GM12891 (cell line): ENCODE results near the gene SMIM29.

Source experiments
- POLR2A ChIP-seq: IDR thresholded peaks from 2 replicates; pipeline ENCODE4 v1.6.1; 2011; ENCODE audit warnings: low read depth, low read length, control low read depth
- POLR2AphosphoS5 ChIP-seq: IDR thresholded peaks from 2 replicates; pipeline ENCODE4 v1.6.1; 2011; ENCODE audit warnings: low read depth, low read length, control low read depth
- POU2F2 ChIP-seq: IDR thresholded peaks from 2 replicates; pipeline ENCODE4 v1.6.1; 2011; ENCODE audit warnings: low read depth, mild to moderate bottlenecking, control low read depth, low read length, moderate library complexity
- SPI1 ChIP-seq: IDR thresholded peaks from 2 replicates; pipeline ENCODE4 v1.6.1; 2011; ENCODE audit warnings: low read depth, low read length, control low read depth
- TAF1 ChIP-seq: IDR thresholded peaks from 2 replicates; pipeline ENCODE4 v1.6.1; 2011; ENCODE audit warnings: low read depth, low read length, control low read depth

DNA sequence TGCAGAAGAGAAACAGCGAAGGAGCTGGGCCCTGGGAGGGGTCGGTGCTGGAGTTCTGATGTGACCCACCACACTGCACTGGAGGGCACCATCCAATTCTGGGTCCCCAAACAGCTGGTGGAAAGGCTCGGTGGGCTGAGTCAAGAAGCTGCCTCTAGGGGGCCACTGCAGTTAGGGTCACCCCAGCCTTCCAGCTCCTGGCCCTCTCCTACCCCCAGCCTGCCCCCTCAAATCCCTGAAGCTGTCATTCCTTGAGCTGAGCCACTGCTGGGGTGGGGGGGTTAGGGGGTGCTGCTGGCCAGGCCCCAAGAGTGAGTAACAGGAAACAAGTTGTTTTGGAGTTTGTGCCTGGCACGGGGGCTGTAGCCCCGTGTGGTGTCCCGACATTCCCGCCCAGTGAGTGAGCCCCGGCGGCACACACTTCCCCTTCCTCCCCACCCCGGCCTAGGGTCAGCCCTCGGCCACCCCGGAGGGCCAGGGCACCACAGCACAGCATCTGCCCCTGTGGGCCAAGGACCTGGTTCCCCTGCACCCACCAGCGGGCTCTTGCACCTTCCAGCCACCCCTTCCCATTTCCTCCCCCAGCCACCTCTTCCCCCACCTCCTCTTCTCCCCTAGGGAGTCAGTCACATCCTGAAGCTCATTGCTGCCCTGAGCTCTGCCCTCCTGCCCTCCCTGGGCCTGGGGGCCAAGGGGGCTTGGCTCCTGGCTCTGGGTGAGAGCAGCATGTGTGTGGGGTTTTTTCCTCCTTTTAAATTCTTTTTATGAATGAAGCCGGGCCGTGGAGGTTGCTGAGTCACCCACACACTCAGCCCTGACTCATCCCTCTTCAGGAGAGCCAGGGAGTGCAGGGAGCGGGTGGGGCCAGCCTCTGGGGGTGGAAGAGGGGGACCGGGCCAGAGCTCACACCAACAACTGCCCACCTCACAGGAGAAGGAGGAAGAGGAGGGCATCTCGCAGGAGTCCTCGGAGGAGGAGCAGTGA lies 4.6 kb downstream of the SMIM29 start:
- TF ChIP-seq POLR2A, result no peak
- no peak; the same call in 1 of the 2 replicates for TF ChIP-seq POLR2AphosphoS5
- TF ChIP-seq POU2F2, result no peak
- TF ChIP-seq SPI1, result no peak
- no peak for TF ChIP-seq TAF1
